Mesothelial cell of epicardium (in vitro differentiated cells): ENCODE results near the gene MCM6. TPM values are rescaled to one million over a fixed set of nuclear protein-coding genes. Genes with fewer than 3 reads are reported as not detected.
"Not testable (repeated sequence)": the region's sequence is repeated elsewhere in the genome, so short reads cannot be mapped to it uniquely, and the experiment has no call there.

Experiments used
- DNase-seq, 2 experiments: peaks; one replicate each; pipeline ENCODE4 v3.0.0; 2021; ENCODE audit warnings: low spot score in 2 of 2; ENCODE audit not compliant: unreplicated experiment in 2 of 2
- H3K27ac Mint-ChIP-seq: 2 replicates; pipeline ENCODE4 v1.8.0; 2021; ENCODE audit warnings: mixed read lengths
- H3K27me3 Mint-ChIP-seq: 2 replicates; pipeline ENCODE4 v1.8.0; 2021; ENCODE audit warnings: low read depth, mixed read lengths
- H3K36me3 Mint-ChIP-seq: 2 replicates; pipeline ENCODE4 v1.8.0; 2021; ENCODE audit warnings: mixed read lengths
- H3K4me1 Mint-ChIP-seq: 2 replicates; pipeline ENCODE4 v1.8.0; 2021; ENCODE audit warnings: mixed read lengths
- H3K4me3 Mint-ChIP-seq: 2 replicates; pipeline ENCODE4 v1.8.0; 2021; ENCODE audit warnings: mild to moderate bottlenecking, moderate library complexity, mixed read lengths
- H3K9me3 Mint-ChIP-seq: 2 replicates; pipeline ENCODE4 v1.8.0; 2021; ENCODE audit warnings: mixed read lengths
- CTCF ChIP-seq: fragments of 200-600 bp; sonication (generic); IDR thresholded peaks from one replicate; pipeline ENCODE4 v1.5.0; 2021; ENCODE audit warnings: antibody characterized with exemption; ENCODE audit not compliant: unreplicated experiment
- total RNA-seq: library from RNA; stranded (reverse); gene quantifications from 3 replicates; pipeline ENCODE4 v1.2.1, GENCODE V29; 2021

The MCM6 gene
- total RNA-seq, 1 donor from 2014 or later = 30.2 TPM

- no peaks in the 10 kb centered on the region for H3K36me3 Mint-ChIP-seq
- peaks cover 18% of the 10 kb centered on the region for H3K9me3 Mint-ChIP-seq
- no peaks in the 10 kb centered on the region for H3K4me1 Mint-ChIP-seq
- TF ChIP-seq CTCF = no peak
- H3K4me3 Mint-ChIP-seq = no peak overlapping the region
- no peak for DNase-seq
- H3K27ac Mint-ChIP-seq = no peak overlapping the region
- no peaks in the 10 kb centered on the region for H3K27me3 Mint-ChIP-seq
These were observed 76.5 kb downstream of the MCM6 start for GRCh38 chr2:135799738-135800137.

- TF ChIP-seq CTCF = peak; percentile 30
- peaks cover 18% of the 10 kb centered on the region for H3K9me3 Mint-ChIP-seq
- no peaks in the 10 kb centered on the region for H3K27me3 Mint-ChIP-seq
- no peak overlapping the region for H3K4me3 Mint-ChIP-seq
- H3K27ac Mint-ChIP-seq = no peak overlapping the region
- H3K4me1 Mint-ChIP-seq = no peaks in the 10 kb centered on the region
- H3K36me3 Mint-ChIP-seq = no peaks in the 10 kb centered on the region
- no peak for DNase-seq
These were observed 77.5 kb downstream of the MCM6 start for GRCh38 chr2:135798762-135799161.

- Mint-ChIP-seq H3K27me3 (no peaks in the 10 kb centered on the region), H3K36me3 (no peaks in the 10 kb centered on the region), H3K4me3 (no peak overlapping the region), H3K4me1 (no peaks in the 10 kb centered on the region), H3K9me3 (peaks cover 18% of the 10 kb centered on the region), H3K27ac (no peak overlapping the region)
- no peak for TF ChIP-seq CTCF
- no peak for DNase-seq
These were observed 78.0 kb downstream of the MCM6 start for GRCh38 chr2:135798275-135798705.

GRCh38 chr2:135797497-135798274 lies 78.6 kb downstream of the MCM6 start:
- peak; percentile 81 for TF ChIP-seq CTCF
- Mint-ChIP-seq H3K36me3 (no peaks in the 10 kb centered on the region), H3K27ac (no peak overlapping the region), H3K27me3 (no peaks in the 10 kb centered on the region), H3K4me3 (no peak overlapping the region), H3K9me3 (peaks cover 18% of the 10 kb centered on the region), H3K4me1 (no peaks in the 10 kb centered on the region)
- peak in 1 of 2 experiments; percentile 74 for DNase-seq

GRCh38 chr2:135796606-135797005 lies 79.6 kb downstream of the MCM6 start:
- peaks cover 6% of the 10 kb centered on the region for H3K4me1 Mint-ChIP-seq
- H3K27me3 Mint-ChIP-seq = no peaks in the 10 kb centered on the region
- H3K36me3 Mint-ChIP-seq = no peaks in the 10 kb centered on the region
- TF ChIP-seq CTCF = no peak
- DNase-seq = no peak
- peaks cover 14% of the 10 kb centered on the region for H3K9me3 Mint-ChIP-seq
- H3K27ac Mint-ChIP-seq = no peak overlapping the region
- H3K4me3 Mint-ChIP-seq = no peak overlapping the region

- H3K9me3 Mint-ChIP-seq, H3K27me3 Mint-ChIP-seq, H3K4me3 Mint-ChIP-seq, DNase-seq, H3K27ac Mint-ChIP-seq, H3K36me3 Mint-ChIP-seq: not testable (repeated sequence)
- H3K4me1 Mint-ChIP-seq = peaks cover 11% of the 10 kb centered on the region
These were observed 80.6 kb downstream of the MCM6 start for GRCh38 chr2:135795641-135796040.
